GM23248 (cell line): Measurements from ENCODE around the gene TYSND1.

ENCODE experiments used
- EZH2 ChIP-seq: fragments of 200-600 bp; sonication (generic); IDR thresholded peaks from 2 replicates; pipeline ENCODE4 v1.6.1; 2018; ENCODE audit warnings: antibody characterized with exemption, mild to moderate bottlenecking; ENCODE audit not compliant: insufficient read depth, poor library complexity, severe bottlenecking
- EZH2phosphoT487 ChIP-seq: fragments of 200-600 bp; sonication (generic); IDR thresholded peaks from 2 replicates; pipeline ENCODE4 v1.6.1; 2018; ENCODE audit warnings: antibody characterized with exemption, moderate library complexity, mild to moderate bottlenecking, low read depth; ENCODE audit not compliant: insufficient read depth

DNA sequence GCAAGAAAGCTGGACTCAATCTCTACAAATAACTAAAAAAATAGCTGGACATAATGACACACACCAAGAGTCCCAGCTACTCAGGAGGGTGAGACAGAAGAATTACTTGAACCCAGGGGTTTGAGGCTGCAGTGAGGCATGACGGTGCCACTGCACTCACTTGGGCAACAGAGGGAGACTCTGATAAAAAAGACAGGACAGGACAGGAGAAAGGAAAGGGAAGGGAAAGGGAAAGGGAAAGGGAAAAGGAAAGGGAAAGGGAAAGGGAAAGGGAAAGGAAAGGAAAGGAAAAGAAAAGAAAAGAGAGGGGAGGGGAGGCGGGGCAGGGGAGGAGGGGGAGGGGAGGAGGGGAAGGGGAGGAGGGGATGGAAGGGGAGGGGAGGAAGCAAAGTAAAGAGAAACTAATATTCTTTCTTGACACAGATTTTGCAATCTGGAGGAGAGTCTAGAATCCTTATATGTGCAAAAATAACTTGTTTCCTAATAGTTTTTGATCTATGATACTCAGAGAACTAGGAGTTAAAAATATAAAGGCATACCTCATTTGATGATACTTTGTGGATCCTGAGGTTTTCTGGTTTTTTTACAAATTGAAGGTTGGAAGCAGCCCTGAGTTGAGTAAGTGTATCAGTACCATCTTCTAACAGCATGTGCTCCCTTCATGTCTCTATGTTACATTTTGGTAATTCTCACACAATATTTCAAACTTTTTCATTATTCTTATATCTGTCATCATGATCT lies 15.8 kb upstream of the TYSND1 start:
- no peak for TF ChIP-seq EZH2
- TF ChIP-seq EZH2phosphoT487 = no peak
